Esophagus muscularis mucosa (tissue), 4 donors: ENCODE results near the gene PGAP1.

Experiments used
- CTCF ChIP-seq, 3 experiments: fragments of 200-600 bp in 2 of 3; fragments of 450-650 bp in 1 of 3; sonication (generic) in 2 of 3; IDR thresholded peaks; one replicate each; pipeline ENCODE4 v1.5.1; 2017 to 2019; ENCODE audit warnings: antibody characterized with exemption in 3 of 3, mild to moderate bottlenecking in 2 of 3, moderate library complexity in 1 of 3
- EP300 ChIP-seq: sonication (generic); formaldehyde crosslinking; IDR thresholded peaks from one replicate; pipeline ENCODE4 v1.6.1; 2017; ENCODE audit warnings: antibody characterized with exemption
- POLR2AphosphoS5 ChIP-seq, 2 donors: sonication (generic); formaldehyde crosslinking; IDR thresholded peaks; one replicate each; pipeline ENCODE4 v1.6.1; 2017; ENCODE audit warnings: antibody characterized with exemption in 2 of 2

DNA sequence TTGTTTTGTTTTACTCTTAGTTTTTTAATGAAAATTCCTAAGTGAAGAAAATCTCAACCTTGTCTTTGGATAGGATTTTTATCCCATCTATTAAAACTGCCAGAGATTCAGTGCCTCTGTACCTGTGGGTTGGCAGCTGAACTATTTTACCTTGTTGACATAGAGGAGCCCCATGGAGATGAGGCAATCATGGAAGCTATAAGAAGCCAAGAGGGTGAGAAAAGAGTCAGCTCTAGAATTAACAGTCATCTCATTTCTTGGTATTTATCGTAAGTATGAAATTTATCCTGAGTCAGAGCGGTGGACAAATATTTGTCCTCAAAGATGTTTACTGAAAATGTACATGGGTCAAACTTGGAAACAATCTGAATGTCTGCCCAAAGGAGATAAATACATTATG is 35.8 kb upstream of the PGAP1 start:
- no peak for TF ChIP-seq CTCF (IDR thresholded peaks at IDR 0.05)
- no peak for TF ChIP-seq EP300
- no peak for TF ChIP-seq POLR2AphosphoS5 (IDR thresholded peaks at IDR 0.05)
